HL-60 (cell line): ENCODE measurements around the gene RERE.

Source experiments
- CTCF ChIP-seq: IDR thresholded peaks from one replicate; pipeline ENCODE4 v1.5.1; 2011; ENCODE audit warnings: low read length, control low read depth, inconsistent platforms; ENCODE audit not compliant: insufficient read depth
- GABPA ChIP-seq: IDR thresholded peaks from 2 replicates; pipeline ENCODE4 v1.6.1; 2012; ENCODE audit warnings: low read depth
- POLR2AphosphoS5 ChIP-seq: IDR thresholded peaks from 2 replicates; pipeline ENCODE4 v1.6.1; 2012; ENCODE audit warnings: low read depth
- REST ChIP-seq: IDR thresholded peaks from 2 replicates; pipeline ENCODE4 v1.6.1; 2012; ENCODE audit warnings: low read depth; ENCODE audit not compliant: insufficient replicate concordance
- SPI1 ChIP-seq: IDR thresholded peaks from 2 replicates; pipeline ENCODE4 v1.6.1; 2012; ENCODE audit warnings: low read depth, mild to moderate bottlenecking, borderline replicate concordance

- TF ChIP-seq CTCF (no peak), POLR2AphosphoS5 (no peak), REST (no peak), GABPA (no peak), SPI1 (no peak)
Observed at GRCh38 chr1:8519167-8519566, 298.3 kb downstream of the RERE start.
